ENCODE results near the gene SLC1A3.
"Not testable (repeated sequence)": the region's sequence is repeated elsewhere in the genome, so short reads cannot be mapped to it uniquely, and the experiment has no call there.

SLC1A3 gene

DNA sequence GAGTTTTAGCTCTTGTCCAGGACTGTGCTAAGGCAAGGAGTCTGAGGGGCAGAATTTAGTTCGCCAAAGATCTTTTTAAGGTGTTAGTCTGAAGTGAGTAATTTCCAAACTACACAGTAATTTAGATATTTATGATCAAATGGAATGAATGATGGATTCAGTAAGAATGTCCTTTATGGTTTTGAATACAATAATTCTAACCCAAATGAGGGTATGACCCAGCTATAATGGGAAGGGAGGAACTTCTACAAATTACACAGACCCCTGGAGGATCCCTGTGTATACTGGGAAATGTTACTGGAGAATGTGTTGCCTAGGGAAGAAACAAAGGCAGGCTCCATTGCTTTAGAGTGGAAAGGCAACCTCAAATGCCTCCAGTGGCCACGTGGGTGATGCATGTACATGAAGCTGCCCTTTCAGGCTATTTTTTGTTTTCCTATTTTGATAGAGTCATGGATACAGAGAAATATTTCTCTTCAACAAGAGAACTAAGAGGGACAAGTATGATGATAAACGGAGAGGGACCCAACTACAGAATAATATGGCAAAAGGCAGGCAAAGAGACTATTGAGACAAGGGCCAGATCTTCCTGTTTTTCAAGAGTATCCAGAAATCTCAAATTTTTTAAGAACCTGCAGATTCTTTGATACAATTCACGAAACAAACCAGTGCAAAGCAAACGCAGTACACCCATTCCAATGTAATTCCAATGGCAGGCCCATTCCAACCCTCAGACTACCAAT is 25.4 kb downstream of the SLC1A3 start:
- no peak for DNase-seq

DNA sequence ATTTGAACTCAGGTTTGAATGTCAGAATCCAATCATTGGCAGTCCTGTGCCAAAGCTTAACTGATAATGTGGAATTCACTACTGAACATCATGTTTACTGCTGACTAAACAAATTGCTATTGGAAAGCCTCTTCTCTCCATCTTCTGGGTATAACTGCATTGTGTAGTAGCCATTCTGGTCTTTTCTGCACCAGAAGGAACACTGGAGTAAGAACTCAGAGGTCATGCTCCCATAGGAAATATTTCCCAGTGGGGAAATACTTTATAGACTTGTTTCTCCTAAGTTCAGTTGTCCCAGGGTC is 25.9 kb downstream of the SLC1A3 start:
- no peak for DNase-seq

DNA sequence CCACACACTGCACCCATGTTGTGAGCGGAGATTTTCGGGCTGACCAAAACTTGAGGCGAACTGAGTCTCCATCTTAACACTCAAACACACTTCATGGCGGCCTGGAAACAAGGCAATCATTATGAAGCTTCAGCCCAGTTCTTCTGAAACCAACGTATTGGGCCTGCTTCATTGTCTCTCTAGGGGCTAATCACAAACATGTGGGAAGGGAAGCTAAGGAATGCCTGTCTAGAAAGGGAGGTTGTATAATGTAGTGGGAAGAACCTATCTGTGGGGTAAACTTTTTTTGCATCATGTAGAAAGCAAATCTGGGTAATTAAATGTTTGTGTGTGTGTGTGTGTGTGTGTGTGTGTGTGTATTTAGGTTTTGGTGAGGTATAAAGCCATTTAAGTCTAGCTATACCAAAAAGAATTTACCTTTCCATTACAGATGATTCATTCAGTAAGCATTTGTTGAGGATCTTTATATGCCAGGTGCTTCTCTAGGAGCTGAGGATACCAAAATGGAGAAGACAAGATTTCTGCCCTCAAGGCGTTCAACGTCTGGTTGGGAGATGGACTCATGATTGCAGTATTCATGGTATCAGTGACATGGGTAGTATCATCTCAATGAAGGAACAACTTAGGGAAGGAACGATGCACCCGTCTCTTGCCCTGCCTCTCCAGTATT is 29.4 kb downstream of the SLC1A3 start:
- DNase-seq = no peak

DNA sequence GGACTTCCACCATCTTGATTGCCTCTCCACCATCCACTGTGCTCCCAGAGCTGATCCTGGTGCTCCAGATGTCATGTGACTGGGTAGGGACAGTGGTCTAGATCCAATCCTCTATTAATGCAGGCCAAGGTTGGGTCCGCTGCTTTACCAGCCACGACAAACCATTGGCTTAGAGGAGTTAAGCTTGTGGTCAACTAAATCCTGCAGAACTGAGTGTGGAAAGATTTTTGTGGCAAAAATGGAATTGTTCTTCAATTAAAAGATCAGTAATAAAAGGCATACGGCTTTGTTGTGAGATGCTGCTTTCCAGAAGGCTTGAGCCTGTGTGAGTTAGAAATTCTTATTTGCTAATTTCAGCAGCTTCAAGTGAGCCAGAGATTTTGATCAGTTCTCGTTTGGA is 30.7 kb downstream of the SLC1A3 start:
- no peak for DNase-seq

DNA sequence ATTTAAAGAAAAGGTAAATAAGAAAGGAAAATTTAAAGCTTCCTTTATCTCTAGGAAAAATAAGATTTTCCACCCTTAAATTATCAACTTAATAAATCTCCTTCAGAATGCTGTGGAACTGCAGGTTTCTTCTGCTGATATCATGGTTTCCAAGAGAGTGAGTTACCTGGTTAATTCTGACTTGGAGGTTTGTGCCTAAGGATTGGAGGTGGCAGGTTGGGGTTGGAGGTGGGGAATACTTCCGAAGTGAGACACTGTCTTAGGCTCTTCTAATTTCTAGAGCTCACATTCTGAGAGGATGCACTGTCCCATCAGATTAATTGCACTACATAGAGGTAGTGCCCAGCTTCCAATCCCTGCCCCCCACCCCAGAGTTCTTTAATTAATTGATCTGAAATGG is 31.1 kb downstream of the SLC1A3 start:
- no peak for DNase-seq

DNA sequence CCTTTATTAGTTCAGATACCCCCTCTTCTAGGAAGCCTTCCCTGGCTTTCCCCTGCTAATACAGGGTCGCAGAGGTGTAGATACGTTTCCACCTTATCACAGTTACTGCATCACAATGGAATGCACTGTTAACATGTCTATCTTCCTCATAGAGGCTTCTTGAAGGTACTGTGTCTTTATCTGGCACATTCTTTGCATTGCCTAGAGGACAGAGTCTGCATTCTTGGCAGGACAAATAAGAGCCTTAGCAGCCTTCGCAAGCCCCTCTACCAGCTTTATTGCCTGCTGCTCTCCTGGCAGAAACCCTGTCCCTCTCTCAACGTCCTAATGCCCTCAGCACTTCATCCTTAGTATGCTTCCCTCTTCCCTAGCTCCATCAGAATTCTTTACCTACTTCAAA is 31.6 kb downstream of the SLC1A3 start:
- no peak for DNase-seq

DNA sequence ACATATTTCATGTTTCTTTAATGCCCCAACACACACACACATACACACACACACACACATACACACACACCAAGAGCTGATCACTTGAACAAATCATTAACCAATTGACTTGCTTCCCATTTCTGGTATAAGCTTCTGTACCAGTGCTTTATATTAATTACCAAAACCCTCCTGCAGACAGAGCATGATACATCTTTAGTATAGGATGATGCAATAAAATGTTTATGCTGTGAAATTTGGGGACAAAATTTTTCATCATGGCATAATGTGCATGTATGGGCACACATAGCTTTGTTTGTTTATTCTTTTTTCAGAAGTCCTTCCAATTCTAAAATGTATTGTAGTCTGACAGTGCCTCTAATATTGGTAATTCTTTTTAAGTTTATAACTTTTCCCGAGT is 34.5 kb downstream of the SLC1A3 start:
- no peak for DNase-seq

DNA sequence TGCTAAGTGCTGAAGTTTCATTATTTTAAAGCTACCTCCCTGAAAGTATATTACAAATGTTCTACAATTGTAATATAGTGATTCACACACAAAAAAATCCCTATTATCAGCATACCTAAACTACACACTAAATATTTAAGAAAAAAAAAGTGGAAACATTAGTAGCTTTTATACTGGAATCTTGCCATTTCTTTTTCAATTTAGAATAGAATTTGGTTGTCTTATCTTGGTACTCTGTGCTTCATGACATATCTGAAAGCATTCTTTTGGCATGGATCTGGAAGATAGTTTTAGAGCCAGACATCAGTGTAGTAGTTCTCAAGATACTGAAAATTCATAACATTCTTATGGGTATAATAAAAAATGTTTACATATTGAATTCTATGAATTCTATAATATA is 35.0 kb downstream of the SLC1A3 start:
- no peak for DNase-seq

DNA sequence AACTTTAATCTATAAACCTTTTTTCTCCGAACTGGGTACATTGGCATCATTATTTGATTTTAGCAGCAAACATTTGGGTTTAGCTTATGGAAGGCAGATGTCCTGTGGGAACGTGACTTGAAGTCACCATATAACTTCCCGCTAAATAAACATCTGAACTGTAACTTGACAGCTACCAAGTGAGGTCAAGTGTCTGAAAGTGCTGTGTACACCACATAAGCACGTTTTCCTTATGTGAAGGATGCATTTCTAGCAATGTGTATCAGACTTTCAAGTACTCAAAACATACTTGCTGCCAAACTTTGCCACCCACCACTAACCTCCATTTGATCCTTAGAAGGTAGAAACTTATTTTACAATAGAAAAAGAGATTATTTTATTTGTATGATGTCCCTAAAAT is 35.7 kb downstream of the SLC1A3 start:
- no peak for DNase-seq

DNA sequence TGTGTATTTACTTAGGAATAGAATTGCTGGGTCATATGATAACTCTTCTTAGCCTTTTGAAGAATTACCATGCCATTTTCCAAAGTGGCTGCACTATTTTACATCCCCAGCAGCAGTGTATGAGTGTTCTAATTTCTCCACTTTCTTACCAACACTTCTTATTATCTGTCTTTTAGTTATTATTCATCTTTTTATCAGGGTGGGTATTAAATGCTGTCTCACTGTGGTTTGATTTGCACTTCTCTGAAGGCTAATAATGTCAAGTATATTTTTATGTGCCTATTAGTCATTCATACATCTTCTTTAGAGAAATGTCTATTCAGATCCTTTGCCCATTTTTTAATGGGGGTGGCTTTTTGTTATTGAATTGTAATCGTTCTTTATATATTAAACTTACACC is 36.8 kb downstream of the SLC1A3 start:
- no peak for DNase-seq

DNA sequence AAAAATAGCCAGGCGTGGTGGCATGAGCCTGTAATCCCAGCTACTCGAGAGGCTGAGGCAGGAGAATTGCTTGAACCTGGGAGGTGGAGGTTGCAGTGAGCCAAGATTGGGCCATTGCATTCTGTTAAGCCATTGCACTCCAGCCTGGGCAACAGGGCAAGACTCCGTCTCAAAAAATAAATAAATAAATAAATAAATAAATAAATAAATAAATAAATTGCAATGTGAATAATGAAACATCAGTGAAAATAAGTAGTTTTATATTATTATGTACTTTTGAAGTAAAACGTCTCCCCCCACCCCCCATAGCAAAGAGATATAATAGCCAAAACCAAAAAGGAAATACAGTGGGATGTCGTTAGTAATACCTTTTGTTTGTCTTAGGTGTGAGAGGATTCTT is 37.4 kb downstream of the SLC1A3 start:
- not testable (repeated sequence) for DNase-seq

DNA sequence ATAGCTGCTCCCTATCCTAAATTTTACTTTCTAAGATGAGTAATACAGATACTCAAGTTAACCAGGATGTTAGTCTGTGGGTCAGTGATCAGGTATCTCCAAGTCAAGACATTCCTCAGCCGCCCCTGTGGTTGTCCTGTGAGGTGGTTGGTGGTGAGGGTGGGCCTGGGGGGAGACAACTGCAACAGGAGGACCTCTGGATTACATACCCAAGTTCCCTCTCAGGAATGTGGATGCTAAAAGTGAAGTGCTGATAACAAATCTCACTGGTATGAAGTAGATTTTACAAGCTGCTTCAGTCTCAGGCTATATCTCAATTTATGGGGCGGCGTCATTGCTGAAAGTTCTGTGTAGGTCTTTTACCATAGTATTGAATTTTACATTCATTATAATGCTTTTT is 38.3 kb downstream of the SLC1A3 start:
- no peak for DNase-seq

DNA sequence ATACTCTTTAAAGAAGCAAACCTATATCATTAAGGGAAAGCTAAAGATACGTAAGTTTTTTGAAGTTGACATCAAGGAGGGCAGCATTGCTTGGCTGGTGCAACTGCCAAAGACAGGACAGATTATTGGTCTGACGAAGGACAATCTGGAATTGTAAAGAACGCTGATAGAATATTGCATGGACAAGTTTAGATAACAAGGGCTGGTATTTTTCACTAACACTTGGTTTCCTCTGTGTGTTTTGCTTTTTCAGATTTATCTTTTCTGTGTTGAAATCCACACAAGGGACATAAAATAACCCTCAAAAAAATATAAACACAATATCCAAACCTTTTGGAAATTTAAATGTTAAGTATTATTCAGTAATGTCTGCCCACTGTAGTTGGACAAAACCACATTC is 39.7 kb downstream of the SLC1A3 start:
- DNase-seq = no peak

DNA sequence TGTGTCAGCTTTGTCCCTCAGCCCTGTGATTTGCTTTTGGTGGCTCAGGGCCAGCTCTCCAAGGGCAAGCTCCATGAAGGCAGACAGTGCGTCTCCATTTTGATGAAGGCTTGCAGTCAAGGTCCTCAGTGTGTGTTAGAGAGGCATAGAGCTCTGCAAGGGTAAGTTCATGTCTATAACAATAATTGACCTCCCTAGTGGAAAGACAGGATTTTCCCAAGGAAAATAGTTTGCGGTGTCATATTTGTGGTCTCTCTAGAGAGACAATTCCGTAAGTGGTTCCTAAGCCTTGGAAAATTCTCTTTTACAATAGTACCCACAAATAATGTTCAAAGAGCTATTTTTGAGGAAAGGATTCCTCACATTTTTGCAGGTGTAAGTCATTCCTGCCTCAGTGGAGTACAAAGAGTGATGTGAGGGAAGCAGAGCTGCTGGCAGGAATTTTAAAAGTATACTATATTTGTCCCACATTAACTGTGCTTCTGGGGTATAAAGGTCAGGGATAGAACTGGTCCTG is 40.2 kb downstream of the SLC1A3 start:
- no peak for DNase-seq

DNA sequence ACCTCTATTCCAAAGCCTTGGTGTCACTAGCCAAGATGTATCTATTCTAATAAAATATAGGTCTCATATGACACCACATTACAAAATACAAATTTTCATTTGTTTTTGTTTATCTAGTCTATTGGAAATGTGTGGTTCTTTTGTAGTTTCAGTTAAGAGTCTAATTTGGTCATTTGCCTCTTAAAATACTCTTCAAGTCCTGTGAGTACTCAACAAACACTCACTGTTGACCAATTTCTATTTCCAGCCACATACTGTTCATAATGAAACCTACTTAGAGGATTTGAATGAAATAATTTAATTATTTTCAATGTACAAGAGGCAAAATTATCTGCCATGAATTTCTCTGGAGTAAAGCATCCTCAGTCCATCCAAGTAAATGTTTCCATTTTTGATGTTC is 40.6 kb downstream of the SLC1A3 start:
- DNase-seq = no peak

DNA sequence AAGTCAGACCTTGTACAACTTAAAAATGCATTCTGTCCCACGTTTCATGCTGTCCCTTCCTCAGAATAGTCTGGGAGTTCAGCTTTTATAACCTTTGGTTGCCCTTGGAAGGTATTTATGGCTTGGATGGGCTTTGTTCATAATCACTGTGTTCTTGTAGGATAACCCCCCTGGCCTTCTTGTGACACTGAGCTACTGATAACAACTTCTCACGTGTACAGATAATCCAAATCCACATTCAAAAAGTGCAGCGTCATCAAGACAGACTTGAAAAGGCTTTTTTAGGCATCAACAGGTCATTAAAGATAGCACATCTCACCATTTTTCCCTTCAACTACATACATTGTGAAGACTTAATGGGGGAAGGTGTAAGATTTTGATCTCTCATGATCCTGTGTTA is 42.0 kb downstream of the SLC1A3 start:
- no peak for DNase-seq

DNA sequence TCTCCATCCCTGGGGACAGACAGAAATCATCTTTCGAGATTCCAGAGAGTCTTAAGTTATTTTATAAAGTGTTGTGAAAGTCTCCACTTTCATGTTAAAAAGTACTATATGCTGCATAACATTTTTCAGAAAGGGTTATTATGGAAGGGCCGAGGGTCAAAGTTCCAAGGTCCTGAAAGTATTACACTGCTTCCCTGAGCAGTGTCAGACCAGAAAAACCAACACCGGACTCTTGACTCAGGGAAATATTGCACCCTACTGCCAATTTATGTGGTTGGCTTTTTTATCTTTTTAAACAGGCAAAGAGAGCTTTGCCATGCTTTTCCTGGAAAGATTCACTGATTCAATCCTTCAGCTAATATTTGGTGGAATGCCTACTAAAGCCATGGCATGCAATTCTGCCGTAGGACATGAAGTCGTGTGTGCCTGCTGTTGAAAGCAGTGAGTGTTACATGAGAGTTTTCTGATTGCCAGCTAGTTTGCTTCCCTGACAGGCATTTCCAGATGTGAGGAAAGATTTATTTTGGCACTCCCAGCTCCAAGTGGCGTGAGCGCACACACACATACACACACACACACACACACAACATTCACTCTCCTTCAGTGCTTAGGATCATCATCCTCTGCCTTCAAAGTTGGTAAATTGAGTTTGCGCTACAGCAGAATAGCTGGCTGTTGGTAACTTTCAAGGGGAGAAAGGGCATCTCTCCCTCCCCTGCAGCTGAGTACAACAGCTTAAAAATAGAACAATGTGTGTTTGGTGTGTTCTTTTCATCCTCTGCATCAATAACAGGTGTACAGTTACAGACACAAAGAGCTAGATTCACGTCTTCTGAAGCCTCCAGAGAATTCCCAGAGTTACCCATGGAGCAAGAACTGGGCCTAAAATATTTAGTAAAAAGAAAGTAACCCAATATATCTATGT is 45.6 kb downstream of the SLC1A3 start:
- no peak for DNase-seq

DNA sequence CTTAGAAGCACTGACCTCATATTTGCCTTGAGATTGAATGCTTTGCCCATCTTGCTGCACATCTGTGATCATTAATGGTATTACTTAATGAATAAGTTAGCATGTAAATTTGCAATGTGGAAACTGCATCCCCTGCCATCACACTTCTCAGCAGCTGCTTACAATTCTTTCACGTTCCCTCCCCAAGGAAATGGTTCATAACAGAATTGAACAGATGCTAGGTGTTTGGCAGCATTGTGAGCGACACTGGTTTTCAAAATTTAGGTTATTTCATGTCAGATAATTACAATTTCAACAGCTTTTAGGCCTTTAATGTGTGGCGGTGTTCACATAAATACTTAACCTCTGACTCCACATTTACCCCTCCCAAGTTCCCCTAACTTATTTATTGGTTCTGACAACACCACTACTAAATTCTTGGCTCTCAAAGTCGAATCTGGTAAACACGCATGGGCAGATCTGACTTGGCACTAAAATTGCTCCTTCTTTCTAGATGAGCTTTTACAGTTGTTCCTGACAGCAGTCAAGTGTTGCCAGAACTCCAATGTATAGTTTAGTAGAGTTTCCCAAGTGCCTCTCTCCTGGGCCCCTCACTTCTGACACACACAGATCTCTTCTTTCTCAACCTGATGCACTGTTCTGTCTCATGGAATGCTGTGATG is 46.8 kb downstream of the SLC1A3 start:
- no peak for DNase-seq

DNA sequence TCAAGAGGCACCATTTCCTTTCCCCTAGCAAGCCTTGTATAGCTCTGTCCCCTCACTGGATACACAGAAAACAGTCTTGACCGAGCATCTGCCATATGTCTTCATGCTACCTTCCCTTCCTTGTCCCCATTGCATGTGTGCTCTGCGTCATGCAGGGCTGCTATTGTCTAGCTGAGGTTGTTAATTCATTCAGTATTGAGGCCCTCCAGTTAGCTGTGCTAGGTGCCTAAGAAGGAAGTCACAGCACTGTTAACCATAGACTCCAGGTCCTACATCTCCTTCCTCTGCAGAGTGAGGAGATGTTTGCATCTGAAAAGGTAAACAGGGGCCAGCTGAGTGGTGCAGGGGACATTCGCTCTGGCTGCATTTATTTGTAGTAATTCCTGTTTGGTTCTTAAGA is 48.2 kb downstream of the SLC1A3 start:
- DNase-seq = no peak

DNA sequence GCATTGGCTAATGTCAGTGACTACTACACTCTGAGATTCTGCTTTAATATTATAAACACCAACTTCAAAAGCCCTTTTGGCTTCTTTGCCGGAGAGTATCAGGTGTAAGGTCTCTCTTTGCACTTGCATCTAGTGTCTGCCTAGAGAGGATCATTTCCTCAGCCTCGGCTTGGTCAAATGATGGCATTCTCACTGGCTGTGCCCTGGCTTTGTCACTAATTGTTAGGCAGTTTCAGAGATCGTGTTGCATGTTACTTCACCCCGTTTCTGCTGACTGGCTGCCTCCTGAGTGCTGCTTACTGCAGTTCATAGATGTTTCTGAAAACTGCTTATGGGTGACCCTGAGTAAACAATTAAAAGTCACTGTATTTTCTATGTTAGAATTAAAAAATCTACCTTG is 48.8 kb downstream of the SLC1A3 start:
- no peak for DNase-seq

DNA sequence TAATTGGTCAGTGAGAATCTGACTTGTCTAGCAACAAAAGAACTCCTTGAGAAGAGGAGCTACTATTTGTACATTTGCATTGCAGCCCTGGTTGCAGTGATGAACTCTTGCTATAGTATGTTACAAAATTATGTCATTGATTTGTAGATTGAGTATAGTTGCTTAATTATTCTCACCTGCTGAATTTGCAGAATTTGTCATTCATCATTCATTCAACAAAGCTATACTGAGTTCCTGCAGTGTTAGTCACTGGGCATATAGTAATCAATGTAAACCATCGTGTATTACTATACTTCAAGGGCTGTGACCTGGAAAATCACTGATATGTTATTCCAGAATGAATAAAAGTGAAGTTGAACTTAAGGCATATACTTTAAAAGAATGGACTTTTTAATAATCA is 50.1 kb downstream of the SLC1A3 start:
- no peak for DNase-seq

DNA sequence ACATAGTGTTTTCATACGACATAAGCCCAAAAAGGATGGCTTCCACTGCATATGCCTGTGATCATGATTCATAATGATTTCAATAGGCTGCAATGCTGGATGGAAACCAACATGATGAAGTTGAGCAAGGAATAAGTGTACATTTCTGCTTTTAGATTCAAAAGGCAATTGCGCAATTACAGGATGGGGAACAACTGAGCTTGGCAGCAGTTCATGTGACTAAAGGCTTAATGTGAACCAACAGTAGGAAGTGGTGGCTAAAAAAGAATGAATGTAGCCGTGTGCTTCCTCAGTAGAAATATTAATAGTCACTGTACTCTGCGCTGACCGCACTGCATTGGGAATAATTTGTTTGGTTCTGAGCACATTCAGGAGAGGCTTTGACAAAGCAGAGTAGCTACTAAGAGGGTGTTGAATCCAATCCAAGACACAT is 51.2 kb downstream of the SLC1A3 start:
- DNase-seq = peak; percentile 32

All from CD4-positive, alpha-beta T cell treated with Interleukin-21 for 1 hour (primary cell).